Raji (cell line): ENCODE measurements around the gene OR10A6.

ENCODE experiments used
- POLR2A ChIP-seq: IDR thresholded peaks from 2 replicates; pipeline ENCODE4 v1.6.1; 2011; ENCODE audit warnings: low read depth, low read length, control low read depth; ENCODE audit not compliant: insufficient read depth

The OR10A6 gene

DNA sequence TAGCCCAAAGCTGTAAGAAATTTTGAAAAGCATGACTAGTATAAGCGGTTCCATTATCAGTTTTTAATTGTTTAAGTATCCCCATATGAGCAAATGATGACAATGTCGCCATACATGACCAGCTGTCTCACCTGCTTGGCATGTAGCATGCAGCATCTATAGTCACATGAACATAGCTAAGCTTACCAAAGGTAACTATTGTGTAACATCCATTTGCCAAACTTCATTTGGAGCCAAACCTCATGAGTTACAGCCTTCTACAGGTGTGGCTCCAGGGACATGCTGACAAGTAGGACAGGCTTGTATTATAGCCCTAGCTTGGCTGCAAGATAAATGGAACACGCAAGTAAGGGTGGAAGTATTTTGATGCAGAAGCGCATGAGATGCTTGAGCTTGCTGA is 30.4 kb downstream of the OR10A6 start:
- no peak for TF ChIP-seq POLR2A

DNA sequence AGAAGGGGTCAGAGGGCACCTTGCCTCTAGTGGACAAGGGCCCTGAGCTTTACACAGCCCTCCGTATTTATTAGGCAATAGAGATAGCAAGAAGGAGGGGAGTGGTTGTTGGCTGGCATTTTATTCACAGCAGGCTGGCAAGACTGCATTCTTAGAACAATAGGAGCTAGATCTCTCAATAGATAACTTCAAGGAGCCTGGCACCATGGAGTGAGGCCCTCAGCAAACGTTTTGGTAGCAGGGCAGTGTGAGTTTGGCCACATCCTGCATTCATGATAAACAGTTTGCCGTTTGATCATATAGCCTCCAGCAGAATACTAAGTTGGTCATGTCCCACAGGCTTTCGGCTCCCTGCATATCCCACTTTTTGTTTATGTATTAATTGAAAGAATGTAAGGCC is 31.6 kb downstream of the OR10A6 start:
- no peak for TF ChIP-seq POLR2A

DNA sequence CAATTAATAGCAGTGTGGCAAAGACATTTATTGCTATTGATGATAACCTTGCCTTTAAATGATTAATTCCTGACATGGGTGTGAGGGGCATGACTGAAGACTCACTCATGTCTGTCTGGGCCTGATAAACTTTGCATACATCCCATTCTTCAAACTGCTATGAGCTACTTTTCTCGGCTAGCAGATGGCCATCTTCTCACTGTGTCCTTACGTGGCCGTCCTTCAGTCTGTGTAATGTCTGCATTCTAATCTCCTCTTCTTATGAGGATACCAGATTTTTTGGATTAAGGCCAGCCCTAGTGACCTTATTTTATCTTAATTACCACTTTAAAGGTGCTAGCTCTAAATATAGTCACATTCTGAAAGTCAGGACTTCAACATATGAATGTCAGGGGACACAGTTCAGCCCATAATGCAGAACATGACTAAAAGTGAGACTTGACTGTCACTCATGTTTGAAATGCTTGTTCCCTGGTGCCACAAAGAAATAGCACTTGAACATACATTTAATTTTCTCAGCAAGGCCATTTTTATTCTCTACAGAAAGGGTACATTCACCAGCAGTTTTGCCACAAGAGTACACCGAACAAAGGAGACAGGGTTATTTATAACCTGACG is 32.3 kb downstream of the OR10A6 start:
- TF ChIP-seq POLR2A, result no peak

DNA sequence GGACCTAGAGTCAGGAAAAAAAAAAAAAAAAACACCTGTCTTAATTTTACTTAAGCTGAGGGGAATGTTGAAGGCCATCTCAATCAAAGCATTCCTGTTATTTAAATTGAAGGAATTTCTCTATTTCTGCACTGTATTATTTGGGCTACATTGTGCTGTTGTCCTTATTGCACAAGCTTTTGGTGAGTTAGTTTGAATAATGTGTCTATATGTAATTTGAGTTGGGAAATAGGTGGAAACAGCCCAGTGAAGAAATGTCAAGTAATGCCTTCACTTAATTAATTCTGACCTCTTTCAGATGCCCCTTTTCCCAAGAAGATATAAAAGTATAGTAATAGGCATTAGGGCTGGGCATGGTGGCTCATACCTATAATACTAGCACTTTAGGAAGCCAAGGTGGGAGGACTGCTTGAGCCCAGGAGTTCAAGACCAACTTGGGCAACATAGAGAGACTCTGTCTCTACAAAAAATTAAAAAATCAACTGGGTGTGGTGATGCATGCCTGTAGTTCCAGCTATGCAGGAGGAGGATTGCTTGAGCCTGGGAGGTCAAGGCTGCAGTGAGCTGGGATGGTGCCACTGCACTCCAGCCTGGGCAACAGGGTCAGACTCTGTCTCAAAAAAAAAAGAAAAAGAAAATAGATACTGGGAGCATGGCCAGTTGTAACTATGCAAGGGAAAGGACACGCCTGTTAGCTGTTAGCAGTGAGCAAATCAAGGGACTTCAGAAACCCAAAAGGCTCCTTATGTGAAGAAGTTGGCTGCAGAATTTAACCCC is 34.9 kb downstream of the OR10A6 start:
- TF ChIP-seq POLR2A, result no peak

DNA sequence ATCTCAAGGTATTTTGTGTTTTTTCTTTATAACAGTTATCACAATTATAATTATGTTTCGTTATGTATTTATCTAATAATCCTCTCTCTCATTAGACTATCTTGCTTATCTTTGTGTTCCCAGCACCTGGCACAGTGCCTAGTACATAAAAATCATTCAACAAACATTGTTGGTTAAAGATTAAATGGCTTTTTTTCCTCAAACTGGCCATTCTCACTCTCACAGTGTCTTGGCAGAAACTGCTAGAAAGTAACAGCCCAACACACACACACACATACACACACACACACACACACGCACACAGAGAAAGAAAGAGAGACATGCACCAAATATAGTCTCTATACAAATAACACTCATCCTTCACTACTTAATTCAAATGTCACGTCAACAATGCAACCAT is 36.8 kb downstream of the OR10A6 start:
- no peak for TF ChIP-seq POLR2A

DNA sequence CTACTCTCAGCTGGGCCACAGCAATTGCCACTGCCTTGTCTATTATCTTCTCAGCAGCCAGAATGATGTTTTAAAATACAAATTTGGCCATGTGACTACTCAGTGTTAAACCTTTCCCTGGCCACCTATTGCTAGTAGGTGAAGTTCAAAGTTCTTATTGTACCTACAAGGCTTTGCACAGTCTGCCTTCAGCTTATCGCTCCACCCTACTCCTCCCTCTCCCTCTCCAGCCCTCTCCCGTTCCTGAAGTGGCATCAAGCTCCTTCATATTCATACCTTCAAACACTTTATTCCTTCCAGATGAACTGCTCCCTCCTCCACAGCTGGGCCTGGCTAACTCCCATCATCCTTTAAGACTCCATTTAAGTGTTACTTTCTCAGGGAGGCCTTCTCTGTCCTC is 37.3 kb downstream of the OR10A6 start:
- no peak for TF ChIP-seq POLR2A

DNA sequence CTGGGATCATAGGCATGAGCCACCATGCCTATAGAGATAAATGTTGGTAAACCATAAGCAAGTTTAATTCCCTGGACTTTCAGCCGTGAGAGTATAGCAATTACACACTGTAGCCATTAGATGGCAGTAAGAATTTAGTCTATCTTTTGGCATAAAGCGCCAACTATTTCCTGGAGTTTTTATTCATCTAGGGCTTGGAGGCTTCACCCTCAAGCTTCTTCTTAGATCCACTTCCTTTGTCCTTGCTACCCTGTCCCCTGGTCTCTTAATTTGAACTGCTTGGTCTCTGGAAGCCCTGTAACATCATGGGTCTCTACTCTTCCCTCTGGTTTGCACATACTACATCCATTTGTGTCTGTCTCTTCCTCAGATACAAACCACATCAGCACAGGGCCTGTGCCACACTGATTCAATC is 38.2 kb downstream of the OR10A6 start:
- no peak for TF ChIP-seq POLR2A

DNA sequence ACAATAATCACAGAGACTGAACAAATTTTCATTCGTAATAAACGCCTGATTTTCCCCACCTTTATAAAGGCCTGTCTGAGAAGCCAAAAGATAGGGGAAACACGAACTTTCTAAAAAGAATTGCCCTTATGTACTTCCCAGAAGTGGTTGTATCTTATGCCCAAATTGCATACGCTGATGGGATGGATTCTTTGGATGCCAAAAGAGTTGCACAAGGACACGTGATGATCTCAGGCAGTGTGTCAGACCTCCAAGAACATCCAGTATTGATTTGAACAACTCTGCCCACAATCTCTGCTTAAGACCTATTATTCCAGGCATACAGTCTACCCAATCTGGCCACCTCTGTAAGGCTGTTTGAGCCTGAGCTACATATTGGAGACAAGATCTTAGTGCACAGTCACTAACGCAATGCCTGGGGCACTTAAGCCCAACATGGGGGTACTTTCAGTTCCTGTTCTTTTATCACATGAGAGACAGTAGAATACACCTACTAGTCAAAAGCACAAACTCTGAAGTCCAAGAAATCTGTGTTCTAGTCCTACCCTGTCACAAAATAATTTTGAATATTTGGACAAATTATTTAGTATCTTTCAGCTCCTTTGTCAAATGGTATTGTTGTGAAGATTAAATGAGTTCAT is 38.9 kb downstream of the OR10A6 start:
- TF ChIP-seq POLR2A, result no peak

DNA sequence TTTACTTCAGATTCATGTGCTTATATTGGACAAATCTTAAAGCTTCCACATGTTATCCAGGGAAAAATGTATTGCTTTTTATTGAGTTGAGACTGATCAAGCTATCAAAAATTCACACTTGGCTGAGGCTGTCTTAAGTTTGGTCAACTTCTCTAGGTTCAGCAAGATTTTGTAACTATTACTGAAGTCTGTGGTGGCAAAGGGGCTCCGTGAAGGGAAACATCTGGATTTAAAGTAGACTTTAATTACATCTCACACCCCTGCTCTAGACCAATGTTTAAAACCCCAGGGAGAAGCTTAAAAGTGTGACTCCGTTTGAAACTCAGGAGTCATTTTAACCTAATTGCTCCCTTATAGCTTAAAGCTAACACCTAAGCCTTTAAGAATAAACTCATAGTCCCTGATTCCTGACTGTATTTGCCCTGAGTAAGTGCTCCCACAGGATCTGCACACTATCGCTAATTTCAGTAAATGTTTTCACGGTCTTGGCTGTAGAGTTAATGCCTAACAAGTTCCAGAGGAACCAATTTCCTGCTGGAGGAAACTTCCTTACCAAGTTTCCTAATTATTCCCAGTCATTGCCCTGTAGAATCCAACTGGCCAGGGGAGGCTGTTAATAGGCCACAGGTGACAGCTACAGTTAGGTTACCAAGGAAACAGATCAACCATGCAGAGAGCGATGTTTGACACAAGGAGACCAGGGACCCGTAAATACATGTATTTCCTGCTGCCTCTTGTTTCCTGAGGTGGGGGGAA is 40.5 kb downstream of the OR10A6 start:
- TF ChIP-seq POLR2A, result no peak

DNA sequence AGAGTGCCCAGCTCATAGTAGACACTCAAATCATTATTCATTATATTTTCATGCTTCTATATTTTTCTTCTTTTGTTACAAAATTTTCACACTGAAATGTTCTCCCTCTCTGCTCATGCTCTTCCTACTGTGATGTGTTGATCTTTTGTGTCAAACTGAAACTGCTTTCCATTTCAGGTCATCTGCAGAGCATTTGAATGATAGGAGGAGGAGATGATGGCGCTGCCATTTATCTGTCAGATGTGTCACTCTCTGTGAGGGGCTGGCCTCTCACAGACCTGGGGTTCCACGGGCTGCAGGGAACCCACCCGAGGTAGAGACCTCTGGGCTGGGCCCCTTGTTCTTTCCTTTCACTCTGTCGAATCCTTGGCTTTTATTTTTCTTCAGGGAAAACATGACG is 41.1 kb downstream of the OR10A6 start:
- TF ChIP-seq POLR2A, result no peak

DNA sequence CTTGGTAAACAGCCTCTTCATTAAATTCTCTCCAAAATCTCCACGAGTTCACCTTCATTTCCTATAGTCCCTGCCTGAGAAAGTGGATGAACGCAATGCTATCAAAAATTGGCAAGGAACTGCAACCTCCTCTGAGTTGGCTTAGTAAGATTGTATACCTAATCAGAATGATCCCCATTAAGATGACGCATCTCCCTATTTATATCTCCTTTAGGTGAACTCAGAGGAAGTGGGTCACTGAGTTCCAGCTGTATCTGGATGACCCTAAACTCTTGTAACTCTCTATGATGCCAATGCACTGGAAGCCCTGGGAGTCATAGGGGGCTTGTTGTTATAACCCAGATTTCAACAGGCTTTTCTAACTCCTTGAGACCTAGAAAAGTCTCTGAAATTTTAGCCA is 48.2 kb downstream of the OR10A6 start:
- TF ChIP-seq POLR2A, result no peak
